BJ (cell line): ENCODE measurements around the gene SDR42E1. TPM values are rescaled to one million over a fixed set of nuclear protein-coding genes. Genes with fewer than 3 reads are reported as not detected.

Experiments
- CTCF ChIA-PET: fragments of 350-600 bp; formaldehyde crosslinking; extraction: SDS; loops from one replicate; lab custom pipeline; 2021; ENCODE audit warnings: antibody characterized with exemption, inconsistent platforms; lab: Yijun Ruan, JAX
- POLR2A ChIA-PET: fragments of 300-600 bp; sonication (Branson Sonifier 250); formaldehyde crosslinking; extraction: SDS; loops from one replicate; lab custom pipeline; 2021; ENCODE audit warnings: antibody characterized with exemption; lab: Charles Lee
- DNase-seq: peaks from one replicate; pipeline ENCODE4 v3.0.0-alpha.2; 2011; ENCODE audit warnings: low read depth
- H3K27me3 ChIP-seq: 2 replicates; pipeline ENCODE4 v1.6.0; 2011; ENCODE audit warnings: low read length; ENCODE audit not compliant: control insufficient read depth, insufficient read depth
- H3K36me3 ChIP-seq: 2 replicates; pipeline ENCODE4 v1.5.1; 2011; ENCODE audit warnings: low read length; ENCODE audit not compliant: control insufficient read depth, insufficient read depth
- H3K4me3 ChIP-seq: 2 replicates; pipeline ENCODE4 v1.5.1; 2011; ENCODE audit warnings: low read depth, mild to moderate bottlenecking, control low read depth, low read length
- polyA minus RNA-seq: library from RNA; depleted of rRNA, polyadenylated mRNA; stranded (reverse); fragments of >200 nt; gene quantifications from 2 replicates; pipeline ENCODE4 v1.2.3, GENCODE V29; 2011; rRNA and poly(A)+ RNA removed
- polyA plus RNA-seq: library from polyadenylated mRNA; depleted of rRNA; stranded (reverse); fragments of >200 nt; gene quantifications from 2 replicates; pipeline ENCODE4 v1.2.3, GENCODE V29; 2011; rRNA removed
- TF ChIP-seq, protein P1 (sequence below): IDR thresholded peaks from 2 replicates; pipeline ENCODE4 v1.5.1; 2011; ENCODE audit warnings: low read depth, mild to moderate bottlenecking, control low read depth, inconsistent platforms, low read length, moderate library complexity; ENCODE audit not compliant: insufficient read depth

Gene SDR42E1, protein sequence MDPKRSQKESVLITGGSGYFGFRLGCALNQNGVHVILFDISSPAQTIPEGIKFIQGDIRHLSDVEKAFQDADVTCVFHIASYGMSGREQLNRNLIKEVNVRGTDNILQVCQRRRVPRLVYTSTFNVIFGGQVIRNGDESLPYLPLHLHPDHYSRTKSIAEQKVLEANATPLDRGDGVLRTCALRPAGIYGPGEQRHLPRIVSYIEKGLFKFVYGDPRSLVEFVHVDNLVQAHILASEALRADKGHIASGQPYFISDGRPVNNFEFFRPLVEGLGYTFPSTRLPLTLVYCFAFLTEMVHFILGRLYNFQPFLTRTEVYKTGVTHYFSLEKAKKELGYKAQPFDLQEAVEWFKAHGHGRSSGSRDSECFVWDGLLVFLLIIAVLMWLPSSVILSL
- polyA plus RNA-seq = 0.44 and 0.80 TPM in 2 replicates
- polyA minus RNA-seq = 0.09 and 0.15 TPM in 2 replicates

DNA sequence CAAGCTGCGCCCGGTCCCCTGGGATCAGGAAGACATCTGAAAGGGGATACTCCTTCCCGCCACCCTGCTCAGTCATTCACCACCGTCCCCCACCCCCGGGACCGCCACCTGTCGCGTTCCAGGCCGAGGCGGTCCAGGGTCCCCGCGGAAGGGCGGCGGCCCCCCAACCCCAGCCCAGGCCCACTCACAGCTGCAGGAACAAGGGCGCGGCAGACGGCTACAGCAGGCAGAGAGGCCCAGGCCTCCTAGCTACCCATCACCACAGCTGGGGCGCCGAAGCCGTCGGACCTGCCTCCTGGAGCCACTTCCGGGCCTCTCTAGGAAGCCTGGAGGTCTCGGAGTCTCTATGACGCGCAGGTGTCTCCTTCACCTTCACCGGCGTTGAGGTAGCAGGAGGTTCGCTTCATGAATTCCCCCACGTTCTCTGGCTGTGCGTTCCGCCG is at the start of gene SDR42E1:
SDR42E1 (minus strand) TSS at position 272 of the 443 bp plus-strand sequence. CDS start 10,612 bp downstream, outside the sequence.
- peak within 1 kb of the TSS; percentile 19 for H3K4me3 ChIP-seq
- DNase-seq = no peak
- CTCF ChIA-PET = interaction anchor here (1.8 kb wide), 1 partner anchor 14 kb away, joined by 5 read pairs; no protein-coding TSS in a partner anchor

DNA sequence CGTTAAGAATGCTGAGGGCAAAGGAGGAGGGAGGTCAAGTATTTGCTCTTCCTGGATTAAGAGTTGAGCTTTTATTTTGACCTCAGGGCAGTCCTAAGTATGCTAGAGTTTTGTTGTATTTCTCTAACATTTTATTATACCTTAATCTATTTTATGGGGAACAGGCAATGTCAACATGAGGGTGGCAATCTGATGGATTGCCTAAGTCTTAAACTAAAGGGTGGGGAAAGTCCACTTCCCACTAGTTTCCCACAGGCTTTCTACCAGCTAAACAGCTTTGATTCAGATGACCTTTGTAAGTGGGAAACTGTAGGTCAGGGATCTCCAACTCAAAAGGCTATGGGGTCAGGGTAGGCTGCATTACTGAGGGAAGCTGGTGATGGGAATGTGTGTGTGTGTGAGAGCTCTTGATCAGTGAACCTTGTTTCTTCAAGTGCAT is 48.7 kb upstream of the SDR42E1 start:
- Histone ChIP-seq H3K27me3 (no peaks in the 10 kb centered on the region; the same call in 1 of the 2 replicates), H3K4me3 (no peak overlapping the region), H3K36me3 (no peaks in the 10 kb centered on the region)
- no peak for DNase-seq
- ChIA-PET POLR2A (no interaction called here), CTCF (interaction anchor here (0.7 to 2.3 kb wide), 6 partner anchors 10 to 164 kb away, joined by 3 to 10 read pairs (median 3); no protein-coding TSS in a partner anchor)
- TF ChIP-seq, protein P1, sequence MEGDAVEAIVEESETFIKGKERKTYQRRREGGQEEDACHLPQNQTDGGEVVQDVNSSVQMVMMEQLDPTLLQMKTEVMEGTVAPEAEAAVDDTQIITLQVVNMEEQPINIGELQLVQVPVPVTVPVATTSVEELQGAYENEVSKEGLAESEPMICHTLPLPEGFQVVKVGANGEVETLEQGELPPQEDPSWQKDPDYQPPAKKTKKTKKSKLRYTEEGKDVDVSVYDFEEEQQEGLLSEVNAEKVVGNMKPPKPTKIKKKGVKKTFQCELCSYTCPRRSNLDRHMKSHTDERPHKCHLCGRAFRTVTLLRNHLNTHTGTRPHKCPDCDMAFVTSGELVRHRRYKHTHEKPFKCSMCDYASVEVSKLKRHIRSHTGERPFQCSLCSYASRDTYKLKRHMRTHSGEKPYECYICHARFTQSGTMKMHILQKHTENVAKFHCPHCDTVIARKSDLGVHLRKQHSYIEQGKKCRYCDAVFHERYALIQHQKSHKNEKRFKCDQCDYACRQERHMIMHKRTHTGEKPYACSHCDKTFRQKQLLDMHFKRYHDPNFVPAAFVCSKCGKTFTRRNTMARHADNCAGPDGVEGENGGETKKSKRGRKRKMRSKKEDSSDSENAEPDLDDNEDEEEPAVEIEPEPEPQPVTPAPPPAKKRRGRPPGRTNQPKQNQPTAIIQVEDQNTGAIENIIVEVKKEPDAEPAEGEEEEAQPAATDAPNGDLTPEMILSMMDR = no peak

More for the DNA sequence above, at the start of gene SDR42E1:
- POLR2A ChIA-PET = no interaction called here
- Histone ChIP-seq H3K27me3 (no peaks in the 10 kb centered on the region), H3K36me3 (no peaks in the 10 kb centered on the region)
- TF ChIP-seq, protein P1 = no peak

DNA sequence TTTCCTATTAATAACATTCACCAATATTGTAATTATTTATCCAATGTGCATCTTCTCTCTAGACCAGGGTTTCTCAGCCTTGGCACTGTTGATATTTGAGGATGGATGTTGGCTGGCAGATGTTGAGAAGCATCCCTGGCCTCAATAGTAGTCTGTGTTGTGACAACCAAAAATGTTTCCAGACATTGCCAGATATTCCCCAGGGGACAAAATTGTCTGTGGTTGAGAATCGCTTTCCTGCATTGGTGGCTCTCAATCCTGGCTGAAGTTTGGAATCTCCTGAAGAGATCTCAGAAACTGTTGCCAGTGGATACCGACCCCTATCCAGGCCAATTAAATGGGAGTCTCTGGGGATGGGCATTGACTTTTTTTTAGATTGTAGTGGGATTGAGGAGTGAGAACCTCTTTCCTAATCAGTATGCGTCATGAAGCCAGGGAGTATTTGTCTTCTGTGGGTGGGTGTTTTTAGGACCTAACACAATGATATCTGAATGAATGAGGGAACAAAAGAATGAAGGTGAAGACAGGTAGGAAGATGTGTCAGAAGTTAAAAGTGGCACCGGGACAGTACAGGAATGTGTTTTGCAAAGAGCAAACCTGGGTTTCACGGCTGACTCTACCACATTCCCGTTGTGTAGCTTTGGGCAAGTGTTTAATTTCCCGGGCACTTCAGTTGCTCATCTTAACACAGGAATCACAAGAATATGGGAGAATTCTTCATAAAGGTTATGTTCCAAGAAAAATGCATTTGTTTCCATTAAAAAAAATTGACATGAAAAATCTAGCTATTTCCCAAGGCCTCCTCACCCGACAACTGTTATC is 48.1 kb upstream of the SDR42E1 start:
- Histone ChIP-seq H3K4me3 (no peak overlapping the region), H3K36me3 (no peaks in the 10 kb centered on the region), H3K27me3 (no peaks in the 10 kb centered on the region; the same call in 1 of the 2 replicates)
- POLR2A ChIA-PET = no interaction called here
- TF ChIP-seq, protein P1 = no peak
- DNase-seq = no peak
- CTCF ChIA-PET = interaction anchor here (0.7 to 2.3 kb wide), 6 partner anchors 10 to 165 kb away, joined by 3 to 10 read pairs (median 3); no protein-coding TSS in a partner anchor

DNA sequence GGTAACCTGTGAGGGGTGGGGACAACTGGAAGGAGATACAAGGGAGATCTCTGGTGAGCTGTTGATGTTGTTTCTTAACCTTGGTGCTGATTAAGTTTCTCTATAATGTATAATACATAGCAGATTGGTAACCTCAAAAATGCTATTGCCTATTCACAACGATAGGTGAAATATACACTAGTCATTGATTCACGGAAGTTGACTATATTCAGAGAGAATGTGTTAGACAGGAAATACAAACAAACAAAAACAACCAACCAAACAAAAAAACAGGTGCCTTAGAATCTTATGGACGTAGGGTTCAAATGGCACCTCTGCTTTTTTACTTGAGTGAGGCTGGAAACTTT is 45.3 kb upstream of the SDR42E1 start:
- TF ChIP-seq, protein P1 = no peak
- ChIA-PET POLR2A (no interaction called here), CTCF (interaction anchor here (0.8 to 1.1 kb wide), 2 partner anchors 11 to 25 kb away, joined by 3 read pairs; no protein-coding TSS in a partner anchor)
- Histone ChIP-seq H3K4me3 (no peak overlapping the region), H3K36me3 (no peaks in the 10 kb centered on the region), H3K27me3 (peaks cover 2% of the 10 kb centered on the region)
- no peak for DNase-seq
